Activated CD4-positive, alpha-beta T cell treated with anti-CD3 and anti-CD28 coated beads for 4 hours (primary cell): Measurements from ENCODE around the gene S100A1.
"Not testable (repeated sequence)": the region's sequence is repeated elsewhere in the genome, so short reads cannot be mapped to it uniquely, and the experiment has no call there.

Experiments
- DNase-seq, 2 donors: peaks; one replicate each; pipeline ENCODE4 v3.0.0-alpha.2; 2020

S100A1 gene

DNA sequence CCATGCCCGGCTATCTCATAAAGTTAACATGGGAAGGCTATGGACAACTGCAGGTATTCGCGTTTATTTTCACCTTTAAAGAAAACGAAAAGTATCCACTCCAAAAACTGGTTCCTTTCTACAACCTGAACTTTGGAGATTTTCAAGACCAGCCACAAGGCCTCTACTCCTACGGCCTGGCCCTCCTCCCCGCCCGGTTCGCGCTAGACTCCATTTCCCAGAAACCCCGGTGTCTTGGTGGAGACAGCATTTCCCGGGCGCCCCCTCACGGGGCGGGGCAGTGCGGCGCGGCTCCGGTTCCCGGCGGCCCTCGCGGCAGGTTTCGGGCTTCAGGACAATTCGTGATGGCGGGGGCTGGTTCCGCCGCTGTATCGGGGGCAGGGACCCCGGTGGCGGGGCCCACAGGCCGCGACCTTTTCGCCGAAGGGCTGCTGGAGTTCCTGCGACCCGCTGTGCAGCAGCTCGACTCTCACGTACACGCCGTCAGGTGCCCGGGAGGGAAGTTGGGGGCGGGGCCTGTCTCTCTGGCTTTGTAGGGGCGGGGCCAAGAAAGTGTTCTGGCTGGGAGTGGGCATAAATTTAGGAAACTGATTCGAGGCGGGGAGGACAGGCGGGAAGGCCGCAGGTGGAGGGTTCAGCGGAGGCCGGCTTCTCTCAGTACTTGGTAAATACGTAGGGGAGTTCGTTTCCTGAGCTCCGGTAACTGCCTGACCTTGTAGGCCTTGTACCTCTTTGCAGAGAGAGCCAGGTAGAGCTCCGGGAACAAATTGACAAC is 30.4 kb downstream of the S100A1 start, which contains the start of gene SNAPIN:
Gene SNAPIN (plus strand): TSS at position 304 of the 775 bp plus-strand sequence. CDS start 41 bp downstream, at position 345.
- peak; percentile 86 to 89 for DNase-seq

GRCh38 chr1:153659175-153659534 is 30.9 kb downstream of the S100A1 start:
- DNase-seq = no peak

DNA sequence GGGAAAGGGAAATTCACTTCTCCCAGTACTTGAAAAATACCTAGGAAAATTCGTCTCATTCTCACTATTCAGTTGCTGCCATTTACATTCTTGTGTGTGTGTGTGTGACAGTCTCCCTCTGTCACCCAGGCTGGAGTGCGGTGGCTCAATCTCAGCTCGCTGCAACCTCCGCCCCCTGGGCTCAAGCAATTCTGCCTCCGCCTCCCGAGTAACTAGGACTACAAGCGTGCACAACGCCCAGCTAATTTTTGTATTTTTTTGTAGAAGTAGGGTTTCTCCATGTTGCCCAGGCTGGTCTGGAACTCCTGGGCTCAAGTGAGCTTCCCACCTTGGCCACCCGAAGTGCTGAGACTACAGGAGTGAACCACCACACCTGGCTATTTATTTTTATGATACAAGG is 31.4 kb downstream of the S100A1 start:
- no peak for DNase-seq

GRCh38 chr1:153661111-153661708 is 33.0 kb downstream of the S100A1 start:
- no peak for DNase-seq

DNA sequence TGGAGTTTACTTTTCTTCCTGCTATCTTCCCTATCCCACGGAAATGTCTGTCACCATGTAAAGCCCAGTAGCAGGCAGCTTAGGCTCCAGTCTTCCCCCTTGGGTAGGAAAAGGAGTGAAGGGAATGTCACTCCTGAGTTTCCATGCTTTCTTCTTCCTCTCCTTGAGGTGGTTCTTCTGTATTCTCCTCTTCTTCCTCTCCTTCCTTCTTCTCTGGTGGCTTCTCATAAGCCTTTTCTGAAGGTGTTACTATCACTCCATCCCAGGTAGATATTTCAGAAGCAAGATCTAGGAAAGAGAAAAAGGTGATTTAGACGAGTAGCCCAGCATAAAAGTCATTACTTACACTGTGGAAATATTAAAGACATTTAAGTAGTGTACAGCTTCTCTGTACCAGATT is 34.0 kb downstream of the S100A1 start:
- no peak for DNase-seq

- DNase-seq = no peak
Measured at GRCh38 chr1:153663211-153663610, 35.0 kb downstream of the S100A1 start.

DNA sequence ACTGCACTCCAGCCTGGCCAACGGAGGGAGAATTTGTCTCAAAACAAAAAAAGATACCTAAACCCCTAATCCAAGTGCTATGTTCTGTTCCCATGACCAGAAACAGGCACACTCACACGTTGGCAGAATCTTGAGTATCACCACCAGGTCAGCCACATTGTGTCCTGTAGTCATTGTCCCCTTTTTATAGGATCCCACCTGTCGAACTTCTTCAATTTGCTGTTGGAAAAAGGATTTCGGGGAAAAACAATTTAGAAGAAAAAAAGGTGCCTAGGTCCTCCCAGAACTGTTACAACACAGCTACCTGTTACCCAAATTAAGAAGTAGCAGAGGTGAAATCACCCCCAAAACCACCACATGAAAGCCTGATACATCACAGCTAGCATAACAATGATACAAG is 39.2 kb downstream of the S100A1 start:
- no peak for DNase-seq

DNA sequence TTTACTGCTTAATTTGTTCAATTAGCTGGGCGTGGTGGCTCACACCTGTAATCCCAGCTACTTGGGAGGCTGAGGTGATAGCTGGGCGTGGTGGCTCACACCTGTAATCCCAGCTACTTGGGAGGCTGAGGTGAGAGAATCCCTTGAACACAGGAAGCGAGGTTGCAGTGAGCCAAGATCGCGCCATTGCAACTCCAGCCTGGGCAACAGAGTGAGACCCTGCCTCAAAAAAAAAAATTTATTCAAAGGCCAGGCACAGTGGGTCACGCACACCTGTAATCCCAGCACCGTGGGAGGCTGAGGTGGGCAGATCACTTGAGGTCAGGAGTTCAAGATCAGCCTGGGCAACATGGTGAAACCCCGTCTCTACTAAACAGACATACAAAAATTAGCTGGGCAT is 40.4 kb downstream of the S100A1 start:
- not testable (repeated sequence) for DNase-seq

DNA sequence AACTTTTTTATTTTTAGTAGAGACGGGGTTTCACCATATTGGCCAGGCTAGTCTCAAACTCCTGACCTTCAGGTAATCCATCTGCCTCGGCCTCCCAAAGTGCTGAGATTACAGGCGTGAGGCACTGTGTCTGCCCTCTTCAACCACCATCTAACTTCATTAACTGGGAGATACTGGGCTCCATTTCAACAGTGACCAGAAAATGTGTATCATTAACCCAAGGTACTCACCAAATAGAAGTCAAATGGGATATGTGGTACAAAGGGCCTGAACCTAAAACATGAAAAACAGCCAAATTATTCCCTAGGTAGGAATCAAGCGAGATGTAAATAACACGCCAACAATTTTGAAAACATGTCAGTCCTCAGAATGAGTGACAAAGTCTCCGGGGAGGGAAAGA is 41.4 kb downstream of the S100A1 start:
- no peak for DNase-seq

DNA sequence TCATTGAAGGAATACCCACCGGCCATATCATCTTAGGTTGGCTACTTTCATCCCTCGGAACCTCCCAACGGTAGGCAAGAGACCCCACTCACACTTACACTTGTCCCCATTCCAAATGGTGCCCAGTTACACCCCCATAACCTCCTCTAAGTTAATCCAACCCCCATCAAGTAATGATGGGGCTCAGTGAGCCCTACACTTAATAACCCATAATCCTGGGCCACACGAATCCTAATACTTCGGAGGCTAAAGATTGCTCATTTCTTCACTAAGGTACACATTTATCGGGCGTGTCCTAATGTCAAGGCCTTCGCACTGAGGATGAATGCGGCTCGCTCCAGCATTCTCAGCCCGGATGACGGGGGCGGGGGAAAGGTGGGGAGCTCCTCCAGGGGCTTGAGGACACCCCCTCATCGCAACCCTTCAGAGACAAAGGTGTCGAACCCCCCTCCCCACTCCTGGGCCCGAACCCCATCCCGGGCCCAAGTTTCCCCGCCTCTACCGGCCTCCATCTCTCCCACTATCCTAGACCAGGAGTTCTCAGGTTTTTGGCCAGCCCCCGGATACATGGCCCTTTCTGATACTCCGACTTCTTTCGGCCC is 42.1 kb downstream of the S100A1 start:
- DNase-seq = peak; percentile 35 to 42

GRCh38 chr1:153670859-153671627 is 42.8 kb downstream of the S100A1 start, which contains the start of gene ILF2:
TSS of gene ILF2 (minus strand) at chr1:153670993. CDS start at chr1:153670922, 71 bp downstream.
- DNase-seq = peak; percentile 95

DNA sequence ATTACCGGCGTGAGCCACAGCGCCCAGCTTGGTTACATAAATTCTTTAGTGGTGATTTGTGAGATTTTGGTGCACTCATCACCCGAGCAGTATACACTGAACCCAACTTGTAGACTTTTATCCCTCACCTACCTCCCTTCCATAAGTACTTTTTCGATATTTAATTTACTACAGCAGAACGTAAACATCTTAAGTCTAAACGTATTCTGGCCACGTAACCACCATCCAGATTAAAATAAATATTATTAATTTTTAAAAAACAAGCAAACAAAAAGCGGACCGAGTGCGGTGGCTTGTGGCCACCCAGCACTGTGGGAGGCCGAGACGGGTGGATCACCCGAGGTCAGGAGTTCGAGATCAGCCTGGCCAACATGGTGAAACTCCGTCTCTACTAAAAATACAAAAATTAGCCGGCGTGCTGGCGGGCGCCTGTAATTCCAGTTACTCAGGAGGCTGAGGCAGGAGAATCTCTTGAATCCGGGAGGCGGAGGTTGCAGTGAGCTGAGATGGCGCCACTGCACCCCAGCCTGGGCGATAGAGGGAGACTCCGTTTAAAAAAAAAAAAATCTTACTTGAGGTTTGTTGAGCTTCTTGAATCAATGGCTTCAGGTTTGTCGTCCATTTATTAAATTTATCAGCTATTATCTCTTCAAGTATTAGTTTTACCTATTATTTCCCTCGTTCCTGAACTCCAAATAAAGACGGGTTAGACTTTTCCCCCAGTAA is 43.6 kb downstream of the S100A1 start:
- peak; percentile 32 to 38 for DNase-seq

DNA sequence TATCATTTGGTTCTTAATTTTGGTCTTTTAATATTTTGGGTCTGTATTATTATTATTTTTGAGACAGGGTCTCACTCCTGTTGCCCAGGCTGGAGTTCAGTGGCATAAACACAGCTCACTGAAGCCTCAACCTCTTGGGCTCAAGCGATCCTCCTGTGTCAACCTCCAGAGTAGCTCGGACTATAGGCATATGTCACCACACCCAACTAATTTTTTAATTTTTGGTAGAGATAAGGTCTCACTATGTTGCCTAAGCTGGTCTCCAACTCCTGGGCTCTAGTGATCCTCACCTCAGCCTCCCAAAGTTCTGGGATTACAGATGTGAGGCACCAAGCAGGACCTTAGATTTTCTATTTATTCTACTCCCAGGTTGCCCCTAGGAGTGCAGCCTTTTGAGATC is 45.3 kb downstream of the S100A1 start:
- DNase-seq = no peak

GRCh38 chr1:153677718-153678518 is 49.7 kb downstream of the S100A1 start:
- peak; percentile 39 to 50 for DNase-seq

- DNase-seq = peak; percentile 18 to 29
Measured at GRCh38 chr1:153678519-153679336, 50.5 kb downstream of the S100A1 start, which contains the start of gene NPR1. TSS of gene NPR1 (plus strand) at chr1:153678688. CDS start at chr1:153679109, 421 bp downstream.

DNA sequence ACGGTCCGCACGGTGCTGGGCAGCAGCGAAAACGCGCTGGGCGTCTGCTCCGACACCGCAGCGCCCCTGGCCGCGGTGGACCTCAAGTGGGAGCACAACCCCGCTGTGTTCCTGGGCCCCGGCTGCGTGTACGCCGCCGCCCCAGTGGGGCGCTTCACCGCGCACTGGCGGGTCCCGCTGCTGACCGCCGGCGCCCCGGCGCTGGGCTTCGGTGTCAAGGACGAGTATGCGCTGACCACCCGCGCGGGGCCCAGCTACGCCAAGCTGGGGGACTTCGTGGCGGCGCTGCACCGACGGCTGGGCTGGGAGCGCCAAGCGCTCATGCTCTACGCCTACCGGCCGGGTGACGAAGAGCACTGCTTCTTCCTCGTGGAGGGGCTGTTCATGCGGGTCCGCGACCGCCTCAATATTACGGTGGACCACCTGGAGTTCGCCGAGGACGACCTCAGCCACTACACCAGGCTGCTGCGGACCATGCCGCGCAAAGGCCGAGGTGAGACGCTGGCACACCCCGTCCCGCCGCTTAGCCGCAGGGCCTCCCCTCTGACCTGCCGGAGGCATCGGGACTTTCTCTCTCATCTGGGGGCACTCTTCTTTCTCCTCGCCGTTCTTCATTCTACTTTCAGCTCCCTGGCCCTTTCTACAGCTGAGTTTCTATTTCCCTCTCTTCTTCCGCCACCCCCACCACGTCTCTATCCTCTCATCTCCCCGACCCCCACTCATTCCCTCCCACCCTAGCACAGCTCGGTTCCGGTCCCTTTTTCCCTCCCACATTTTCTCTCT is 51.3 kb downstream of the S100A1 start:
- DNase-seq = peak in 1 of 2 donors; percentile 18

DNA sequence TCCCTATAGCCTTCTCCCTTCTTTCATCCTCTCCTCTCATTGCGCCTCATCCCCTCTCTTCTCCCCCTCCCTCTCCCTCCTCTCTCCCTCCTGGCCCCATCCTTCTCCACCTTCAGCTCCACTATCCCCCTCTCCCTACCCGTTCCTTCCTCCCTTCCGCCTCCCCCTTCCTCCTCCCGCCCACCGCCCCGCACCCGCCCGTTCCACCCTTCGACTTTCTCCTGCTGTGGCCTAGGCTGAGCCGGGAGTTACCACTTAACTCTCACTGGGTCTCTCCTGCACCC is 51.8 kb downstream of the S100A1 start:
- DNase-seq = no peak
